KMS-11 (cell line): ENCODE results near the gene TTC32.

Experiments
- H2AFZ ChIP-seq: fragments of 200-600 bp; sonication (generic); 2 replicates; pipeline ENCODE4 v1.6.1; 2016; ENCODE audit warnings: antibody characterized with exemption, mixed run types, low read depth
- H3K27ac ChIP-seq: fragments of 200-600 bp; sonication (generic); 2 replicates; pipeline ENCODE4 v1.6.1; 2016; ENCODE audit warnings: mild to moderate bottlenecking, mixed run types
- H3K27me3 ChIP-seq: fragments of 200-600 bp; sonication (generic); 2 replicates; pipeline ENCODE4 v1.6.1; 2017; ENCODE audit warnings: mild to moderate bottlenecking, low read depth, mixed run types, moderate library complexity; ENCODE audit not compliant: insufficient read depth
- H3K36me3 ChIP-seq: fragments of 200-600 bp; sonication (generic); 2 replicates; pipeline ENCODE4 v1.6.1; 2017; ENCODE audit warnings: mild to moderate bottlenecking, mixed run types; ENCODE audit not compliant: insufficient read depth
- H3K4me1 ChIP-seq: fragments of 200-600 bp; sonication (generic); 2 replicates; pipeline ENCODE4 v1.6.1; 2016; ENCODE audit warnings: mild to moderate bottlenecking, low read depth, mixed run types; ENCODE audit not compliant: poor library complexity, severe bottlenecking
- H3K4me2 ChIP-seq: fragments of 200-600 bp; sonication (generic); 2 replicates; pipeline ENCODE4 v1.7.0; 2016; ENCODE audit warnings: mild to moderate bottlenecking, mixed run types
- H3K4me3 ChIP-seq: fragments of 200-600 bp; sonication (generic); IDR thresholded peaks from 2 replicates; pipeline ENCODE4 v1.6.1; 2017; ENCODE audit warnings: low read depth, low read length, mixed read lengths; ENCODE audit not compliant: insufficient read depth
- H3K79me2 ChIP-seq: fragments of 200-600 bp; sonication (generic); 2 replicates; pipeline ENCODE4 v1.6.1; 2016; ENCODE audit warnings: low read depth, mixed run types; ENCODE audit not compliant: insufficient read depth
- H3K9ac ChIP-seq: fragments of 200-600 bp; sonication (generic); 2 replicates; pipeline ENCODE4 v1.6.1; 2016; ENCODE audit warnings: mild to moderate bottlenecking, mixed run types
- H4K20me1 ChIP-seq: fragments of 200-600 bp; sonication (generic); 2 replicates; pipeline ENCODE4 v1.6.1; 2016; ENCODE audit warnings: mild to moderate bottlenecking, mixed run types; ENCODE audit not compliant: insufficient read depth
- CTCF ChIP-seq: fragments of 200-600 bp; sonication (generic); conservative IDR thresholded peaks from 2 replicates; pipeline ENCODE4 v1.6.1; 2017; ENCODE audit warnings: low read depth, mild to moderate bottlenecking, antibody characterized with exemption, low read length, moderate library complexity, mixed read lengths

The TTC32 gene

GRCh38 chr2:19890104-19890503, 11.7 kb downstream of the TTC32 start:
- TF ChIP-seq CTCF: no peak

GRCh38 chr2:19888831-19889230, 13.0 kb downstream of the TTC32 start:
- no peak overlapping the region for H2AFZ ChIP-seq
- no peaks in the 10 kb centered on the region for H3K36me3 ChIP-seq
- H3K27ac ChIP-seq: no peak overlapping the region
- H3K4me2 ChIP-seq: no peak overlapping the region
- H4K20me1 ChIP-seq: no peaks in the 10 kb centered on the region
- no peak overlapping the region for H3K4me3 ChIP-seq
- no peak for TF ChIP-seq CTCF
- no peak overlapping the region for H3K9ac ChIP-seq
- H3K79me2 ChIP-seq: no peaks in the 10 kb centered on the region
- H3K27me3 ChIP-seq: no peaks in the 10 kb centered on the region
- H3K4me1 ChIP-seq: no peaks in the 10 kb centered on the region

More at GRCh38 chr2:19890104-19890503, 11.7 kb downstream of the TTC32 start:
- H3K79me2 ChIP-seq: no peaks in the 10 kb centered on the region
- H3K4me3 ChIP-seq: no peak overlapping the region
- H3K4me2 ChIP-seq: no peak overlapping the region
- no peak overlapping the region for H3K9ac ChIP-seq
- no peaks in the 10 kb centered on the region for H4K20me1 ChIP-seq
- H2AFZ ChIP-seq: no peak overlapping the region
- no peaks in the 10 kb centered on the region for H3K27me3 ChIP-seq
- H3K27ac ChIP-seq: no peak overlapping the region
- H3K4me1 ChIP-seq: no peaks in the 10 kb centered on the region
- H3K36me3 ChIP-seq: no peaks in the 10 kb centered on the region

GRCh38 chr2:19887510-19887909, 14.3 kb downstream of the TTC32 start:
- no peaks in the 10 kb centered on the region for H3K27me3 ChIP-seq
- no peak overlapping the region for H3K9ac ChIP-seq
- H3K4me3 ChIP-seq: no peak overlapping the region
- H3K4me1 ChIP-seq: no peaks in the 10 kb centered on the region
- H3K27ac ChIP-seq: no peak overlapping the region
- no peak for TF ChIP-seq CTCF
- H3K36me3 ChIP-seq: no peaks in the 10 kb centered on the region
- no peak overlapping the region for H2AFZ ChIP-seq
- no peaks in the 10 kb centered on the region for H3K79me2 ChIP-seq
- no peak overlapping the region for H3K4me2 ChIP-seq
- no peaks in the 10 kb centered on the region for H4K20me1 ChIP-seq

GRCh38 chr2:19886261-19886660, 15.5 kb downstream of the TTC32 start:
- no peaks in the 10 kb centered on the region for H4K20me1 ChIP-seq
- no peaks in the 10 kb centered on the region for H3K4me1 ChIP-seq
- H3K9ac ChIP-seq: no peak overlapping the region
- no peak overlapping the region for H2AFZ ChIP-seq
- H3K79me2 ChIP-seq: no peaks in the 10 kb centered on the region
- H3K4me2 ChIP-seq: no peak overlapping the region
- no peaks in the 10 kb centered on the region for H3K27me3 ChIP-seq
- TF ChIP-seq CTCF: no peak
- no peak overlapping the region for H3K27ac ChIP-seq
- H3K36me3 ChIP-seq: no peaks in the 10 kb centered on the region
- H3K4me3 ChIP-seq: no peak overlapping the region

GRCh38 chr2:19885791-19886190, 16.0 kb downstream of the TTC32 start:
- no peaks in the 10 kb centered on the region for H3K27me3 ChIP-seq
- H2AFZ ChIP-seq: no peak overlapping the region
- H3K9ac ChIP-seq: no peak overlapping the region
- H3K27ac ChIP-seq: no peak overlapping the region
- no peak overlapping the region for H3K4me2 ChIP-seq
- no peaks in the 10 kb centered on the region for H3K4me1 ChIP-seq
- no peaks in the 10 kb centered on the region for H3K36me3 ChIP-seq
- H3K79me2 ChIP-seq: no peaks in the 10 kb centered on the region
- H3K4me3 ChIP-seq: no peak overlapping the region
- TF ChIP-seq CTCF: no peak
- no peaks in the 10 kb centered on the region for H4K20me1 ChIP-seq
